IMR-90 (cell line): ENCODE measurements around the gene PRDX5.

ENCODE experiments used
- CEBPB ChIP-seq: IDR thresholded peaks from 2 replicates; pipeline ENCODE4 v1.6.1; 2012; ENCODE audit warnings: low read depth, low read length, improper control_type of control experiment
- CTCF ChIP-seq: conservative IDR thresholded peaks from 2 replicates; pipeline ENCODE4 v1.5.1; 2012; ENCODE audit warnings: mild to moderate bottlenecking, low read depth, low read length, improper control_type of control experiment
- POLR2A ChIP-seq: IDR thresholded peaks from 2 replicates; pipeline ENCODE4 v1.6.1; 2012; ENCODE audit warnings: mild to moderate bottlenecking, low read depth, low read length
- SMC3 ChIP-seq: fragments of 150-350 bp; IDR thresholded peaks from 2 replicates; pipeline ENCODE4 v1.6.1; 2016; ENCODE audit warnings: low read depth, mild to moderate bottlenecking, antibody characterized with exemption, low read length, moderate library complexity

DNA sequence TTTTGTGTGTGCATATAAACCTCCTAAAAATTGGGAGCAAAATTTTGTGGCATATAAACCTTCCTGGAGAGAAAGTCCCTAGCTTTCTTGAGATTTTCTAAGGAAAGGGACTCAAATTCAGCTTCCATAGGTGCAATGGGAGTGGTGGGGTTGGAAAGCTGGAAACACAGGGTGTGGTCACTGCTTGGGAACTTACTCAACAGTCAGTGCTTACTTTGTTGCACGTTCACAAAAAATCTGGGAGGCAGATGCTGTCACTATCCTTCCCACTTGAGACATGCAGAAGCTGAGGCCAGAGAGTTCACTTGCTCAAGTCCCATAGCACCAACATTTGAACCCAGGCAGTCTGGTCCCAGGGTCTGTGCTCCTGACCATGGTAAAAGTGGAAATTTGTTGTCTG, 21.7 kb upstream of the PRDX5 start:
- TF ChIP-seq CEBPB (no peak), POLR2A (no peak), CTCF (no peak), SMC3 (no peak)
